Caki2 (cell line): ENCODE measurements around the gene EIF3F. TPM values are rescaled to one million over a fixed set of nuclear protein-coding genes. Genes with fewer than 3 reads are reported as not detected.
"Not testable (repeated sequence)": the region's sequence is repeated elsewhere in the genome, so short reads cannot be mapped to it uniquely, and the experiment has no call there.

Experiments
- DNase-seq: peaks from one replicate; pipeline ENCODE4 v3.0.0-alpha.2; 2015; ENCODE audit warnings: low read depth
- in situ Hi-C: cut with HindIII; loops from 2 replicates; pipeline ENCODE4 v1.10.0; 2016; ENCODE audit warnings: low sequenced_read_pairs, low pct_unique_long_range_greater_than_20kb, mixed read lengths
- total RNA-seq: library from RNA; depleted of rRNA; stranded (reverse); fragments of >200 nt; shearing (Covaris generic); gene quantifications from 2 replicates; pipeline ENCODE4 v1.2.3, GENCODE V29; 2014; ENCODE audit warnings: low replicate concordance

EIF3F gene
- total RNA-seq, 1 experiment from 2014 or later, result 393 TPM

GRCh38 chr11:7982582-7983119 is 4.5 kb upstream of the EIF3F start:
- DNase-seq, result no peak
- in situ Hi-C loops, result no loop called here

- no peak for DNase-seq
- in situ Hi-C loops, result no loop called here
Observed at GRCh38 chr11:7983832-7984590, 3.1 kb upstream of the EIF3F start.

- in situ Hi-C loops, DNase-seq: not testable (repeated sequence)
Observed at GRCh38 chr11:7987560-7987883, 385 bp downstream of the EIF3F start.

GRCh38 chr11:7994581-7995278 is 7.6 kb downstream of the EIF3F start:
- no peak for DNase-seq
- in situ Hi-C loops, result no loop called here

GRCh38 chr11:7999795-8000194 is 12.7 kb downstream of the EIF3F start:
- in situ Hi-C loops, result no loop called here
- no peak for DNase-seq

GRCh38 chr11:8000390-8000789 is 13.3 kb downstream of the EIF3F start:
- DNase-seq, result no peak
- in situ Hi-C loops, result no loop called here

- DNase-seq, result no peak
- in situ Hi-C loops, result no loop called here
Observed at GRCh38 chr11:8002676-8003075, 15.5 kb downstream of the EIF3F start.

GRCh38 chr11:8003187-8003586 is 16.1 kb downstream of the EIF3F start:
- in situ Hi-C loops, result no loop called here
- DNase-seq, result no peak

GRCh38 chr11:8004008-8004407 is 16.9 kb downstream of the EIF3F start:
- DNase-seq, result no peak
- in situ Hi-C loops, result no loop called here

- in situ Hi-C loops, result no loop called here
- no peak for DNase-seq
Observed at GRCh38 chr11:8005556-8005955, 18.4 kb downstream of the EIF3F start.

GRCh38 chr11:8006349-8006977 is 19.3 kb downstream of the EIF3F start:
- in situ Hi-C loops, result no loop called here
- peak; percentile 29 for DNase-seq

- in situ Hi-C loops, result no loop called here
- no peak for DNase-seq
Observed at GRCh38 chr11:8008212-8008611, 21.1 kb downstream of the EIF3F start.

- DNase-seq, result no peak
- in situ Hi-C loops, result no loop called here
Observed at GRCh38 chr11:8009856-8010255, 22.7 kb downstream of the EIF3F start.

GRCh38 chr11:8011371-8011770 is 24.2 kb downstream of the EIF3F start:
- no peak for DNase-seq
- in situ Hi-C loops, result no loop called here

- in situ Hi-C loops, result no loop called here
Observed at GRCh38 chr11:8011981-8012444, 24.9 kb downstream of the EIF3F start.

GRCh38 chr11:8013833-8014232 is 26.7 kb downstream of the EIF3F start:
- DNase-seq, result no peak
- in situ Hi-C loops, result no loop called here

More at GRCh38 chr11:8011981-8012444, 24.9 kb downstream of the EIF3F start:
- DNase-seq, result peak; percentile 50

GRCh38 chr11:8015753-8016239 is 28.7 kb downstream of the EIF3F start:
- in situ Hi-C loops, result no loop called here
- DNase-seq, result no peak

GRCh38 chr11:8016440-8016839 is 29.3 kb downstream of the EIF3F start:
- DNase-seq, result no peak
- in situ Hi-C loops, result no loop called here

- no peak for DNase-seq
- in situ Hi-C loops, result no loop called here
Observed at GRCh38 chr11:8017071-8017470, 29.9 kb downstream of the EIF3F start.
